ENCODE data around the gene INHBA. TPM values are rescaled to one million over a fixed set of nuclear protein-coding genes. Genes with fewer than 3 reads are reported as not detected.

INHBA gene
- total RNA-seq, 1 donor from 2014 or later: 5.0 TPM

- no peaks in the 10 kb centered on the region for H3K36me3 ChIP-seq (ENCODE audit: control insufficient read depth, insufficient read depth, low read length)
- no peak for FAIRE-seq
- H3K4me3 ChIP-seq (ENCODE audit: low read depth, low read length): no peak overlapping the region
- H3K27me3 ChIP-seq (ENCODE audit: control insufficient read depth, insufficient read depth, low read length): no peaks in the 10 kb centered on the region
- DNase-seq (ENCODE audit: low read depth): no peak
- TF ChIP-seq, protein P1, sequence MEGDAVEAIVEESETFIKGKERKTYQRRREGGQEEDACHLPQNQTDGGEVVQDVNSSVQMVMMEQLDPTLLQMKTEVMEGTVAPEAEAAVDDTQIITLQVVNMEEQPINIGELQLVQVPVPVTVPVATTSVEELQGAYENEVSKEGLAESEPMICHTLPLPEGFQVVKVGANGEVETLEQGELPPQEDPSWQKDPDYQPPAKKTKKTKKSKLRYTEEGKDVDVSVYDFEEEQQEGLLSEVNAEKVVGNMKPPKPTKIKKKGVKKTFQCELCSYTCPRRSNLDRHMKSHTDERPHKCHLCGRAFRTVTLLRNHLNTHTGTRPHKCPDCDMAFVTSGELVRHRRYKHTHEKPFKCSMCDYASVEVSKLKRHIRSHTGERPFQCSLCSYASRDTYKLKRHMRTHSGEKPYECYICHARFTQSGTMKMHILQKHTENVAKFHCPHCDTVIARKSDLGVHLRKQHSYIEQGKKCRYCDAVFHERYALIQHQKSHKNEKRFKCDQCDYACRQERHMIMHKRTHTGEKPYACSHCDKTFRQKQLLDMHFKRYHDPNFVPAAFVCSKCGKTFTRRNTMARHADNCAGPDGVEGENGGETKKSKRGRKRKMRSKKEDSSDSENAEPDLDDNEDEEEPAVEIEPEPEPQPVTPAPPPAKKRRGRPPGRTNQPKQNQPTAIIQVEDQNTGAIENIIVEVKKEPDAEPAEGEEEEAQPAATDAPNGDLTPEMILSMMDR (IDR thresholded peaks at IDR 0.05; ENCODE audit: insufficient read depth, low read length, severe bottlenecking): no peak
These were observed 29.5 kb upstream of the INHBA start for GRCh38 chr7:41732436-41732785.

DNA sequence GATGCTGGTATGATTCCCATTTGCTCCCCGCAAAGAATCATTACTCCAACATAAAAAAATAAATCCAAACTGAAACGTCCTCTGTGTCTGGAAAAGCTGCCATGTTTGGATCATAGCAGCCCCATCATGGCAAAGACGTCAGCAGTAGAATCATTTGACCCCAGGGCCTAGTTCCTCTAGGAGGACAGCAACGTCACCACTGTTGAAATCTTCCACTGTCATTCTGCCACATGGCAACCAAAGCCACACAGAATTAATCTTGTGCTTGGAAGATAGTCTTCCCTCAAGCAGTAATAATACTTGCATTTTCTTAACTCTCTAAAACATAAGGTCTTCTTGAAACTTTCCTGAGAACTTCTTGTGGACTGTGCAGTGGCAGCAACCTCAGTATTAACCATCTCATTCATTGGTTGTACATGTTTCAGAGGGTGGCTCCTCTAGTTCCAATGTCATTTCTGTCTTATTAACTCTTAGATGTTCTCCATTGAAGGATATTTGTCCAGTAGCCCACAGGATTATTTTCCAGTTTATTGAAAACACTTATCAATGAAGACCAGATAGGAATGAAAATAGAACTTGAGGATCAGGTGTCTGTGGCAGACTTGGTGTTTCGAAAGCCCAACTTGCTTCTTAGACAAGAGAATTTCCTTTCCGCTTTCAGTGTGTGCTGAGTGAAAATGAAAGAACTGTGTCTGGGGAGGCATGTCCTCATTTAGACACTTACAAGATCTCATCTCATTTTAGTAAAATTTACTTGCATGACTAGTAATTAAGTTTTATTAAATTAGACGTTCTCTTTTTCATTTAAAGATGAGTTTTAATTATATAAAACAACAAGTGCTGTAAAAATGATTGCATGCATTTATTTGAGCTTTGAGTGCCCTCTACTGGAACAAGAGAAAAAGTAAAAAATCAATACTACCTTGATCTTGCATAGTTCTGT is 28.9 kb upstream of the INHBA start:
- no peaks in the 10 kb centered on the region for H3K36me3 ChIP-seq (ENCODE audit: control insufficient read depth, insufficient read depth, low read length)
- FAIRE-seq (no peak), DNase-seq (ENCODE audit: low read depth) (peak; percentile 32)
- TF ChIP-seq, protein P1 (IDR thresholded peaks at IDR 0.05; ENCODE audit: insufficient read depth, low read length, severe bottlenecking): no peak
- H3K27me3 ChIP-seq (ENCODE audit: control insufficient read depth, insufficient read depth, low read length): no peaks in the 10 kb centered on the region
- H3K4me3 ChIP-seq (ENCODE audit: low read depth, low read length): no peak overlapping the region

GRCh38 chr7:41730668-41731067 is 27.8 kb upstream of the INHBA start:
- H3K4me3 ChIP-seq (ENCODE audit: low read depth, low read length): no peak overlapping the region
- no peaks in the 10 kb centered on the region for H3K27me3 ChIP-seq (ENCODE audit: control insufficient read depth, insufficient read depth, low read length)
- H3K36me3 ChIP-seq (ENCODE audit: control insufficient read depth, insufficient read depth, low read length): no peaks in the 10 kb centered on the region
- FAIRE-seq (no peak), DNase-seq (ENCODE audit: low read depth) (no peak)
- TF ChIP-seq, protein P1 (IDR thresholded peaks at IDR 0.05; ENCODE audit: insufficient read depth, low read length, severe bottlenecking): no peak

- Histone ChIP-seq H3K4me3 (ENCODE audit: low read depth, low read length) (no peak overlapping the region), H3K27me3 (ENCODE audit: control insufficient read depth, insufficient read depth, low read length) (no peaks in the 10 kb centered on the region), H3K36me3 (ENCODE audit: control insufficient read depth, insufficient read depth, low read length) (no peaks in the 10 kb centered on the region)
- TF ChIP-seq, protein P1 (IDR thresholded peaks at IDR 0.05; ENCODE audit: insufficient read depth, low read length, severe bottlenecking): no peak
- FAIRE-seq (no peak), DNase-seq (ENCODE audit: low read depth) (peak; percentile 43)
These were observed 27.3 kb upstream of the INHBA start for GRCh38 chr7:41730161-41730560.

DNA sequence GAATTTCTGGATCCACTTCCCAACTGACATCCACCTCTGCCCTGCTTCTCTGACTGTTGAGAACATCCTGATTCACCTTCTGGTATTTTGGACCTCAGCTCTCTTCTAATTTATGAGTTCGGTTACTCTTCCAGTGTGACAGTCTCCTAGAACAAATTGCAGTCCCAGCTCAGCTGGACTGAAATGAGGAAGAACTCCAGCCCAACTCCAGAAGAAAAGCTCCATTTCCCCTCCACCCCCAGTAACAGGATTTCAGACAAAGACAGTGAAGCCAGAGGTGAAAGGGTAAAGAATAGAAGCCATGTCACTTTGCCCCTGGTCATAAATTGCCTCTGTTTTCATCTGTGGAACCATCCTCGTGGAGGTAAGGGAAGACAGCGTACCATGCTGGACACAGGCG is 26.2 kb upstream of the INHBA start:
- no peaks in the 10 kb centered on the region for H3K36me3 ChIP-seq (ENCODE audit: control insufficient read depth, insufficient read depth, low read length)
- DNase-seq (ENCODE audit: low read depth): no peak
- TF ChIP-seq, protein P1 (IDR thresholded peaks at IDR 0.05; ENCODE audit: insufficient read depth, low read length, severe bottlenecking): no peak
- FAIRE-seq: no peak
- H3K4me3 ChIP-seq (ENCODE audit: low read depth, low read length): no peak overlapping the region
- H3K27me3 ChIP-seq (ENCODE audit: control insufficient read depth, insufficient read depth, low read length): no peaks in the 10 kb centered on the region

Measured in bronchial epithelial cell (primary cell).